CD14-positive monocyte (primary cell): ENCODE measurements around the gene INO80C. TPM values are rescaled to one million over a fixed set of nuclear protein-coding genes. Genes with fewer than 3 reads are reported as not detected.

Experiments used
- DNase-seq, 3 donors: peaks; one replicate each; pipeline ENCODE4 v3.0.0-alpha.2; 2011 to 2022
- H2AFZ ChIP-seq: 2 replicates; pipeline ENCODE4 v1.6.0; 2012; ENCODE audit warnings: mild to moderate bottlenecking, low read depth, low read length, inconsistent platforms; ENCODE audit not compliant: insufficient read depth, poor library complexity, severe bottlenecking
- H3K27ac ChIP-seq, 2 donors: 1 replicate in 1 of 2; 2 replicates in 1 of 2; pipeline ENCODE4 v1.5.1; 2012 to 2013; ENCODE audit warnings: low read length in 2 of 2, control low read depth in 1 of 2, inconsistent platforms in 1 of 2, low read depth in 1 of 2, mild to moderate bottlenecking in 1 of 2
- H3K27me3 ChIP-seq, 2 donors: one replicate each; pipeline versions ENCODE4 v1.6.0 to v1.6.1; 2011 to 2013; ENCODE audit warnings: low read length in 2 of 2; ENCODE audit not compliant: control insufficient read depth in 2 of 2, insufficient read depth in 2 of 2
- H3K36me3 ChIP-seq, 2 donors: replicated peaks in 1 of 2; 1 replicate in 1 of 2; 2 replicates in 1 of 2; pipeline versions ENCODE4 v1.5.1 to v1.6.1; 2012 to 2013; ENCODE audit warnings: low read length in 2 of 2, control low read depth in 1 of 2, inconsistent platforms in 1 of 2, mild to moderate bottlenecking in 1 of 2; ENCODE audit not compliant: insufficient read depth in 2 of 2, control insufficient read depth in 1 of 2
- H3K4me1 ChIP-seq, 2 donors: 1 replicate in 1 of 2; 2 replicates in 1 of 2; pipeline versions ENCODE4 v1.5.1 to v1.6.1; 2012 to 2013; ENCODE audit warnings: low read length in 2 of 2, control low read depth in 1 of 2, inconsistent platforms in 1 of 2, mild to moderate bottlenecking in 1 of 2, moderate library complexity in 1 of 2; ENCODE audit not compliant: insufficient read depth in 2 of 2, control insufficient read depth in 1 of 2
- H3K4me2 ChIP-seq: replicated peaks from 2 replicates; pipeline ENCODE3; 2012; ENCODE audit warnings: low read length, moderate library complexity, mild to moderate bottlenecking; ENCODE audit not compliant: poor library complexity, severe bottlenecking; ENCODE audit errors: extremely low read depth
- H3K4me3 ChIP-seq, 3 experiments: fragments of 200-600 bp in 1 of 3; sonication (generic) in 1 of 3; replicated peaks in 1 of 3; 1 replicate in 2 of 3; 2 replicates in 1 of 3; pipeline ENCODE4 v1.5.1; 2011 to 2013; ENCODE audit warnings: low read length in 3 of 3, mild to moderate bottlenecking in 3 of 3, control low read depth in 2 of 3, low read depth in 2 of 3, inconsistent platforms in 1 of 3, moderate library complexity in 1 of 3
- H3K79me2 ChIP-seq: 2 replicates; pipeline ENCODE4 v1.6.0; 2012; ENCODE audit warnings: mild to moderate bottlenecking, control low read depth, inconsistent platforms, low read length, moderate library complexity; ENCODE audit not compliant: insufficient read depth
- H3K9ac ChIP-seq: 2 replicates; pipeline ENCODE4 v1.6.0; 2017; ENCODE audit warnings: low read length, mild to moderate bottlenecking; ENCODE audit not compliant: insufficient read depth, poor library complexity, severe bottlenecking
- H3K9me3 ChIP-seq, 2 donors: replicated peaks in 1 of 2; 1 replicate in 1 of 2; 2 replicates in 1 of 2; pipeline versions ENCODE4 v1.5.1 to v1.6.1; 2012 to 2013; ENCODE audit warnings: low read length in 2 of 2, control low read depth in 1 of 2; ENCODE audit not compliant: control insufficient read depth in 1 of 2, insufficient read depth in 1 of 2
- H4K20me1 ChIP-seq: 2 replicates; pipeline ENCODE4 v1.6.0; 2012; ENCODE audit warnings: mild to moderate bottlenecking, low read length, control low read depth, moderate library complexity; ENCODE audit not compliant: insufficient read depth
- H3K27ac Mint-ChIP-seq, 7 donors: one replicate each; pipeline ENCODE4 v1.8.0; 2020; ENCODE audit warnings: mild to moderate bottlenecking in 7 of 7, mixed read lengths in 7 of 7, moderate library complexity in 6 of 7, inconsistent platforms in 2 of 7
- H3K27me3 Mint-ChIP-seq, 3 donors: one replicate each; pipeline ENCODE4 v1.8.0; 2021 to 2022; ENCODE audit warnings: low read depth in 3 of 3, mild to moderate bottlenecking in 3 of 3, mixed read lengths in 3 of 3, moderate library complexity in 3 of 3, inconsistent platforms in 1 of 3
- H3K36me3 Mint-ChIP-seq, 2 donors: one replicate each; pipeline ENCODE4 v1.8.0; 2020; ENCODE audit warnings: mixed read lengths in 2 of 2, inconsistent platforms in 1 of 2, mild to moderate bottlenecking in 1 of 2
- H3K4me1 Mint-ChIP-seq: one replicate; pipeline ENCODE4 v1.8.0; 2020; ENCODE audit warnings: mild to moderate bottlenecking, mixed read lengths
- H3K4me3 Mint-ChIP-seq, 2 donors: one replicate each; pipeline ENCODE4 v1.8.0; 2020; ENCODE audit warnings: mild to moderate bottlenecking in 2 of 2, mixed read lengths in 2 of 2, moderate library complexity in 1 of 2
- H3K9me3 Mint-ChIP-seq, 7 donors: one replicate each; pipeline ENCODE4 v1.8.0; 2020 to 2022; ENCODE audit warnings: mixed read lengths in 7 of 7, mild to moderate bottlenecking in 6 of 7, moderate library complexity in 6 of 7, inconsistent platforms in 2 of 7
- CTCF ChIP-seq: fragments of 200-600 bp; IDR thresholded peaks from one replicate; pipeline ENCODE4 v1.8.0; 2022; ENCODE audit warnings: antibody characterized with exemption, mild to moderate bottlenecking
- WGBS: methylation state at CpG from one replicate; pipeline ENCODE4 v1.1.5; 2013; ENCODE audit warnings: missing lambda C conversion rate; ENCODE audit not compliant: insufficient coverage; 5-methylcytosine and 5-hydroxymethylcytosine counted together
- intact Hi-C, 2 donors: fragments of 100-400 bp; cut with micrococcal nuclease; formaldehyde crosslinking; loops; one replicate each; pipeline versions ENCODE4 v1.15.0 to v1.15.1; 2023
- polyA plus RNA-seq, 3 donors: library from polyadenylated mRNA; depleted of rRNA in 1 of 3; unstranded in 2 of 3; stranded (reverse) in 1 of 3; fragments of 300-500 nt in 2 of 3; fragments of >200 nt in 1 of 3; fragmentation: Illumina TruSeq in 2 of 3; gene quantifications; 1 replicate in 2 of 3; 2 replicates in 1 of 3; pipeline ENCODE4 v1.2.3, GENCODE V29; 2012 to 2021

The INO80C gene
- polyA plus RNA-seq, 3 donors, result 17.7 to 27.9 (median 22.3) TPM

GRCh38 chr18:35466334-35466733, 31.4 kb downstream of the INO80C start:
- no peaks in the 10 kb centered on the region for H3K79me2 ChIP-seq
- no peak overlapping the region for H3K27ac Mint-ChIP-seq
- no peak overlapping the region for H3K4me2 ChIP-seq
- H3K9ac ChIP-seq, result no peak overlapping the region
- H3K4me3 Mint-ChIP-seq, result no peak overlapping the region
- H2AFZ ChIP-seq, result no peak overlapping the region
- H3K9me3 ChIP-seq, result no peaks in the 10 kb centered on the region
- H3K36me3 ChIP-seq, result no peaks in the 10 kb centered on the region
- H4K20me1 ChIP-seq, result no peaks in the 10 kb centered on the region
- no peak for TF ChIP-seq CTCF
- peaks cover 12 to 19% of the 10 kb centered on the region in 2 donors for H3K4me1 ChIP-seq
- peaks cover 15 to 25% of the 10 kb centered on the region in 2 donors for H3K36me3 Mint-ChIP-seq
- no peak for DNase-seq
- H3K4me1 Mint-ChIP-seq, result peaks cover 30% of the 10 kb centered on the region
- intact Hi-C loops, result no loop called here
- WGBS, result 90% methylated on average over 2 of the region's 6 CpGs
- no peak overlapping the region for H3K4me3 ChIP-seq
- H3K9me3 Mint-ChIP-seq, result peaks cover 0 to 3% (median 0%) of the 10 kb centered on the region in 7 donors
- no peaks in the 10 kb centered on the region for H3K27me3 ChIP-seq
- H3K27ac ChIP-seq, result no peak overlapping the region
- peaks cover 0 to 4% (median 3%) of the 10 kb centered on the region in 3 donors for H3K27me3 Mint-ChIP-seq

GRCh38 chr18:35465329-35465728, 32.4 kb downstream of the INO80C start:
- Histone ChIP-seq H3K9me3 (no peaks in the 10 kb centered on the region), H3K4me2 (no peak overlapping the region), H3K27me3 (no peaks in the 10 kb centered on the region), H2AFZ (no peak overlapping the region), H3K36me3 (no peaks in the 10 kb centered on the region), H3K27ac (no peak overlapping the region), H3K79me2 (no peaks in the 10 kb centered on the region), H3K9ac (no peak overlapping the region), H3K4me1 (peaks cover 12 to 19% of the 10 kb centered on the region in 2 donors), H4K20me1 (no peaks in the 10 kb centered on the region), H3K4me3 (no peak overlapping the region)
- H3K4me3 Mint-ChIP-seq, result no peak overlapping the region
- peaks cover 0 to 4% (median 3%) of the 10 kb centered on the region in 3 donors for H3K27me3 Mint-ChIP-seq
- H3K27ac Mint-ChIP-seq, result no peak overlapping the region
- no CpG with 5 or more reads among the region's 1 CpG for WGBS
- TF ChIP-seq CTCF, result no peak
- H3K9me3 Mint-ChIP-seq, result peaks cover 0 to 3% (median 0%) of the 10 kb centered on the region in 7 donors
- intact Hi-C loops, result no loop called here
- H3K36me3 Mint-ChIP-seq, result peaks cover 15 to 20% of the 10 kb centered on the region in 2 donors
- H3K4me1 Mint-ChIP-seq, result peaks cover 30% of the 10 kb centered on the region
- no peak for DNase-seq
